HG03103 (cell line): Measurements from ENCODE around the gene IQSEC3.

ENCODE experiments used
- ATAC-seq: cut with Tn5 transposase; IDR thresholded peaks from one replicate; pipeline ENCODE4 v1.9.1; 2021; ENCODE audit warnings: low read depth; ENCODE audit not compliant: unreplicated experiment

IQSEC3 gene

GRCh38 chr12:227286-227915, 160.8 kb downstream of the IQSEC3 start:
- no peak for ATAC-seq
